GM18526 (cell line): ENCODE measurements around the gene SAMD1.
A peak's percentile ranks its signal among the peaks of the same experiment; 100 is the strongest.

Source experiments
- POLR2A ChIP-seq: IDR thresholded peaks from 3 replicates; pipeline ENCODE4 v1.6.1; 2011; ENCODE audit not compliant: insufficient read length; ENCODE audit errors: extremely low read depth

Gene SAMD1

GRCh38 chr19:14090509-14091080, at the start of gene SAMD1:
TSS of gene SAMD1 (minus strand) at chr19:14090751.
- TF ChIP-seq POLR2A = no peak

- no peak for TF ChIP-seq POLR2A
Observed at GRCh38 chr19:14139944-14140343, 49.4 kb upstream of the SAMD1 start.

GRCh38 chr19:14138576-14139265, 48.2 kb upstream of the SAMD1 start:
- no peak for TF ChIP-seq POLR2A

DNA sequence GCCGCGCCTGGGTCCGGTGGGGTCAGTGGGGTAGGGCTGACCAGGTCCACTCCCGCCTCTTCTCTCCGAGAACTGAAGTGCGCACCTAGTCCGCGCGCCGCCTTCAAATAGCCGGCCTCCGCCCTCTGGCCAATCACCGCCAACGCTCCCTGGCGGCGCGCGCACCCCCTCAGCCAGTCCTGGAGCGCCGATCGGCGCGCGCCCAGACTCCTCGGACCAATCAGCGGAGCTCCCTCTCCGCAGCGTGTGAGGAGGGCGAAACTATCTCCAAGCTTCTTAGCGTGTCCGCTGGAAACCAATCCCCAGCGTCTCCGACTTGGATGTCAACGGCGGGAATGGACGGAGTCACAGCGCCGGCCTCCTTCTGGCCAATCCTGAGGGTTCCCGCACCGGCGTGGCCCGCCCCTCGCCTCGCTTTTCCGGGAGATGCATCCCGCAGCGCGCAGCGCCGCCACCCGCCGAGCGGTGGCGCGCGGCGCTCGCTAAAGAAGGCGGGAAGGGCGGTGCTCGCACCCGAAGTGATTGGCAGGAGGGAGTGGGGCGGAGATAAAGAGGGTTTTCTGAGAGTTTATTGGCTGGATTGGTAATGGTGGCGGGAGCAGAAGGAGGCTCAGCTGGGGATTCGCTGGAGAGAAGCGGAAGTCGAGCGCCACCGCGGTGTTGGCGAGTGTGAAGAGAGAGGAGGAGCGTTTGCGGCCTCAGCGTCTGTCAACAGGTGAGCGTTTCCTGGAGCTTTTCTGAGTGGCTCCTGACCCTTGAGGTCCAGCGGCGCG, 46.1 kb upstream of the SAMD1 start, which contains the start of gene ASF1B:
ASF1B (minus strand) TSS at position 81 of the 773 bp plus-strand sequence. CDS start 133 bp downstream, outside the sequence.
- TF ChIP-seq POLR2A = peak; percentile 96

- TF ChIP-seq POLR2A = no peak
Observed at GRCh38 chr19:14135985-14136508, 45.5 kb upstream of the SAMD1 start.

DNA sequence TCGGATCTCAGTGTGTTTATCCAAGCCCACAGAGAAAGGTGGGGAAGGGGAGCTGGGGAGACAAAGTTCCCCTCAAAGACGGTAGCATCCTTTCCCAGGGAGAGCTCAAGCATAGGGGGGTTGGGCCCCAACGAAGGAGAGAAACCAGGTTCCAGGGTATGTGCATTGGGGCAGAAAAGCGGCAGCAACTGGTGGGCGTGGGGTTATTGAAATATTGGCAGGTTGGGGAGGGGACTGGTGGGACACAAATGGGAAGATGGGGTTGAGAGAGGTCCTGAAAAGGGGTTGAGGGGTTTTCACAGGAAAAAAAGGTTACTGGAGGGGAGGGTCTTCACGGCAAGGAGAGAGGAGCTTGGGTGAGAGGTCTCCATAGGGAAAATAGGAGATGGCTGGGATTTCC, 44.8 kb upstream of the SAMD1 start:
- TF ChIP-seq POLR2A = no peak

DNA sequence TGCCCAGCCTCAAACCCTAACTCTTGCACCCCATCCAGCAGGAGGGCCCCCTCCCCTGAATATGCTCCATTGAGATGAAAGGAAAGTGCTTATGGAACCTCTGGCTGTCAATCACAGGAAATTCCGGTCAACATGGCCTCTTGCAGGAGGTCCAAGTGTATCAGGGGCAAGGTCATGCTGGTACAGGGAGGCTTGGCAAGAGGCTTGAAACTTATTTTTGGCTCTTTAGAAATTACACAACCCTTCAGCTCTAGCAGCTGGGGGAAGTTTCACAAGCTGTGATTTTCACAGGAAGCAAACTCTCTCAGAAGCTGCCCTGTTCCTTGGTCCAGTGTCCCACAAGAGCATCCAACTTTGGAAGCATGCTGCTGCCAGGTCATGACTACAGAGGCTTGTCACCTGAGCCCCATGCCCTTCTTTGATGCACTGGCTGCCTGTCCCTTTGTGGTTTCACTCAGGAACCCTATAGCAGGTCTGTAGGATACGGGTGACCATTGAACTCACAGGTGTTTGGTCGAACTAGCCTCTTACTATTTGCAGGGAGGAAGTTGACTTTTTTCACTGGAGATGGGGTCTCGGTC, 37.5 kb upstream of the SAMD1 start:
- TF ChIP-seq POLR2A = no peak

DNA sequence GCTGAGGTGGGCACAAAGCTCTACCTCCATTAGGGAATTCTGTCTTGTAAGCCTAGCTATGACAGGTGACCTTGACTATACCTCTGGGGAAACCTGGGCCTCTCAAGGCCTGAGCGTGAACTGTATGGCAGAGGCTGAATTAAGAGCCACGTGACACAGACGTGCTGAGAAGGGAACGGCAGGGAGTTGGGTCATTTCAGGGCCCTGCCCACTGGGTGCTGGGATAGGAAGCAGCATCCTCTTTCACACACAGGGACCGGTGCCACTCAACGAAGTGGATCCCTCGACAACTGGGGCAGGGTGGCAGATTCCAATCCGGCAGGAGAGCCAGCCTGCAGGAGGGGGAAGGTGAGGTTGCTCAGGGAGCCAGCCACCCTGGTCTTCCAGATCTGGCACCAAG, 36.6 kb upstream of the SAMD1 start:
- no peak for TF ChIP-seq POLR2A

DNA sequence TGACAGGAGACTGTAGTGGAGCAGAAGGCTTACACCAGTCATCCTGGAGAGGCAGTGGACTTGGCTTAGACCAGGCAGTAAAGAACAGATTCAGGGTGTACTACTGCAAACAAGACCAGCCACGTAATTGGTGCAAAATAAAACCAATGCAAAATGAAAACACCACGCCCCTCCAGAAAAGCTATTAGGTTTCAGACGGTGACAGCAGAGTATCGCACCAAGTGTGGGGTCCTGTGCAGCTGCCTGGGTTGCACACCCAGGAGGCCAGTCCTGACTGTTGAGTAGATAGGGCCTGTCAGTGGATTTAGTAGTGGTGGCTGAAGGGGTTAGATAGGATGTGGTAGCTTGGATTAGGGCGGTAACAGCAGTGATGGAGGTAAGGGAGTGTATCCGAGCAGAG, 32.4 kb upstream of the SAMD1 start:
- TF ChIP-seq POLR2A = no peak

- TF ChIP-seq POLR2A = no peak
Observed at GRCh38 chr19:14120497-14120780, 29.9 kb upstream of the SAMD1 start.

- no peak for TF ChIP-seq POLR2A
Observed at GRCh38 chr19:14119644-14120496, 29.3 kb upstream of the SAMD1 start.

GRCh38 chr19:14119146-14119545, 28.6 kb upstream of the SAMD1 start:
- no peak for TF ChIP-seq POLR2A

GRCh38 chr19:14118165-14119051, 27.9 kb upstream of the SAMD1 start:
- no peak for TF ChIP-seq POLR2A

GRCh38 chr19:14117668-14118164, 27.2 kb upstream of the SAMD1 start, which contains the start of gene PRKACA:
TSS of gene PRKACA (minus strand) at chr19:14117762. CDS start at chr19:14117547, 215 bp downstream.
- peak; percentile 34 for TF ChIP-seq POLR2A
